GM12878 (cell line): Measurements from ENCODE around the gene TRDMT1. TPM values are rescaled to one million over a fixed set of nuclear protein-coding genes. Genes with fewer than 3 reads are reported as not detected.

Source experiments
- ATAC-seq: fragments of 200-7000 bp; cut with Tn5 transposase; 3 replicates; pipeline ENCODE4 v1.9.1; 2020; ENCODE audit warnings: mild to moderate bottlenecking, moderate library complexity
- BruUV-seq: library from RNA; stranded (reverse); fragments of 400-500 nt; replicated peaks from 2 replicates; lab custom pipeline; 2021; lab: Mats Ljungman, UMichigan
- CTCF ChIA-PET: fragments of 300-600 bp; sonication (Branson Sonifier 250); formaldehyde crosslinking; extraction: SDS; loops from one replicate; lab custom pipeline; 2021; ENCODE audit warnings: inconsistent platforms; lab: Yijun Ruan, JAX
- POLR2A ChIA-PET: fragments of 350-600 bp; formaldehyde crosslinking; extraction: SDS; loops from one replicate; lab custom pipeline; 2021; ENCODE audit warnings: inconsistent platforms; lab: Charles Lee
- RAD21 ChIA-PET: fragments of 300-600 bp; sonication (Branson Sonifier 250); formaldehyde crosslinking; loops from one replicate; lab custom pipeline; 2023; ENCODE audit warnings: antibody characterized with exemption; ENCODE audit not compliant: unreplicated experiment; lab: Charles Lee
- SMC1A ChIA-PET: fragments of 300-600 bp; sonication (Branson Sonifier 250); formaldehyde crosslinking; loops from one replicate; lab custom pipeline; 2023; ENCODE audit not compliant: unreplicated experiment, uncharacterized antibody; lab: Charles Lee
- DNase-seq: peaks from one replicate; pipeline ENCODE4 v3.0.0-alpha.2; 2011; ENCODE audit warnings: low read depth, low spot score
- FAIRE-seq: peaks from 3 replicates; lab custom pipeline; 2011; peaks lifted over from hg19 to GRCh38; lab: Jason Lieb, UNC
- H2AFZ ChIP-seq: 2 replicates; pipeline ENCODE4 v1.6.0; 2011; ENCODE audit warnings: low read depth, low read length, control low read depth; ENCODE audit not compliant: control insufficient read depth
- H3K27ac ChIP-seq: 2 replicates; pipeline ENCODE4 v1.5.1; 2011; ENCODE audit warnings: control low read depth; ENCODE audit not compliant: control insufficient read depth, insufficient read depth
- H3K27me3 ChIP-seq, 2 experiments: replicated peaks in 1 of 2; 2 replicates each; pipeline versions ENCODE4 v1.6.0 to v1.6.1; 2011; ENCODE audit warnings: low read length in 1 of 2; ENCODE audit not compliant: control insufficient read depth in 2 of 2, insufficient read depth in 2 of 2
- H3K36me3 ChIP-seq, 2 experiments: 2 replicates each; pipeline ENCODE4 v1.5.1; 2011; ENCODE audit warnings: low read length in 1 of 2; ENCODE audit not compliant: control insufficient read depth in 2 of 2, insufficient read depth in 2 of 2
- H3K4me1 ChIP-seq: 2 replicates; pipeline ENCODE4 v1.6.1; 2011; ENCODE audit warnings: mild to moderate bottlenecking, low read length, moderate library complexity, mixed read lengths; ENCODE audit not compliant: control insufficient read depth, insufficient read depth
- H3K4me2 ChIP-seq: 2 replicates; pipeline ENCODE4 v1.6.0; 2011; ENCODE audit warnings: control low read depth; ENCODE audit not compliant: control insufficient read depth, insufficient read depth
- H3K4me3 ChIP-seq: fragments of 200-600 bp; sonication (generic); 2 replicates; pipeline ENCODE4 v1.5.1; 2016
- H3K79me2 ChIP-seq: 2 replicates; pipeline ENCODE4 v1.6.0; 2011; ENCODE audit warnings: low read length; ENCODE audit not compliant: control insufficient read depth, insufficient read depth
- H3K9ac ChIP-seq: 2 replicates; pipeline ENCODE4 v1.8.0; 2011; ENCODE audit warnings: low read length, control low read depth, mixed read lengths; ENCODE audit not compliant: control insufficient read depth, insufficient read depth
- H3K9me3 ChIP-seq: replicated peaks from 3 replicates; pipeline ENCODE4 v1.5.1; 2011; ENCODE audit warnings: mild to moderate bottlenecking, low read length; ENCODE audit not compliant: control insufficient read depth, insufficient read depth
- H4K20me1 ChIP-seq: 2 replicates; pipeline ENCODE4 v1.6.0; 2011; ENCODE audit not compliant: control insufficient read depth, insufficient read depth
- CBFB ChIP-seq: IDR thresholded peaks from 2 replicates; pipeline ENCODE4 v1.6.1; 2016; ENCODE audit warnings: antibody characterized with exemption, low read depth
- DPF2 ChIP-seq: fragments of 450-650 bp; IDR thresholded peaks from 2 replicates; pipeline ENCODE4 v1.6.1; 2017; ENCODE audit warnings: mild to moderate bottlenecking
- HSF1 ChIP-seq: fragments of 150-350 bp; IDR thresholded peaks from 2 replicates; pipeline ENCODE4 v1.6.1; 2014; ENCODE audit warnings: mild to moderate bottlenecking, low read depth, low read length
- NR2C1 ChIP-seq: fragments of 450-650 bp; IDR thresholded peaks from 2 replicates; pipeline ENCODE4 v1.6.1; 2017; ENCODE audit warnings: antibody characterized with exemption, mild to moderate bottlenecking, moderate library complexity
- PKNOX1 ChIP-seq: fragments of 450-650 bp; IDR thresholded peaks from 2 replicates; pipeline ENCODE4 v1.6.1; 2016; ENCODE audit warnings: mild to moderate bottlenecking
- POLR2AphosphoS2 ChIP-seq: IDR thresholded peaks from 2 replicates; pipeline ENCODE4 v1.6.1; 2011; ENCODE audit warnings: low read depth, mild to moderate bottlenecking, low read length, improper control_type of control experiment, moderate library complexity
- SMAD1 ChIP-seq: fragments of 450-650 bp; IDR thresholded peaks from 2 replicates; pipeline ENCODE4 v1.6.1; 2018; ENCODE audit warnings: mild to moderate bottlenecking, low read depth; ENCODE audit not compliant: partially characterized antibody
- SREBF2 ChIP-seq: IDR thresholded peaks from 2 replicates; pipeline ENCODE4 v1.6.1; 2012; ENCODE audit warnings: mild to moderate bottlenecking, low read length
- STAT1 ChIP-seq: fragments of 450-650 bp; conservative IDR thresholded peaks from 2 replicates; pipeline ENCODE4 v1.6.1; 2014; ENCODE audit warnings: antibody characterized with exemption, mild to moderate bottlenecking
- TCF12 ChIP-seq: IDR thresholded peaks from 2 replicates; pipeline ENCODE4 v1.6.1; 2011; ENCODE audit warnings: low read depth, mild to moderate bottlenecking, low read length
- WGBS: methylation state at CpG from one replicate; pipeline ENCODE4 v1.1.6; 2016; ENCODE audit warnings: low lambda C conversion rate; ENCODE audit not compliant: insufficient replicate concordance, insufficient coverage; ENCODE audit errors: missing lambda C conversion rate; 5-methylcytosine and 5-hydroxymethylcytosine counted together
- in situ Hi-C: fragments of 300-500 bp; cut with MboI; formaldehyde crosslinking; loops from 9 replicates; pipeline ENCODE4 v1.14.3; 2018; ENCODE audit warnings: mixed read lengths
- intact Hi-C: fragments of 100-400 bp; cut with micrococcal nuclease; formaldehyde crosslinking; loops from one replicate; pipeline ENCODE4 v1.14.2; 2022; ENCODE audit not compliant: unreplicated experiment
- polyA plus RNA-seq, 11 experiments: library from polyadenylated mRNA; depleted of rRNA in 4 of 11; unstranded in 6 of 11; stranded (reverse) in 5 of 11; fragments of >200 nt; fragmentation: Nextera tagmentation in 4 of 11; fragmentation: Illumina TruSeq in 1 of 11; extraction: Ambion mirVana in 4 of 11; extraction: Trizol in 1 of 11; gene quantifications; 1 replicate in 1 of 11; 2 replicates in 10 of 11; pipeline versions ENCODE4 v1.2.1 to v1.2.3, GENCODE V29; 2011 to 2016; ENCODE audit warnings: inconsistent platforms in 2 of 11, missing spikeins in 2 of 11, low read depth in 1 of 11
- total RNA-seq, 4 experiments: library from RNA; depleted of rRNA in 3 of 4; stranded (reverse); fragments of >200 nt in 3 of 4; fragmentation: Illumina TruSeq in 1 of 4; extraction: Trizol in 1 of 4; gene quantifications; 2 replicates each; pipeline versions ENCODE4 v1.2.1 to v1.2.3, GENCODE V29; 2013 to 2021

The TRDMT1 gene
- total and polyA plus RNA-seq, 10 of the 15 experiments (the other 5 are each of a cell fraction or from before 2014, with no cell fraction given), result 2.3 to 9.7 (median 4.6) TPM

- TF ChIP-seq PKNOX1 (no peak), CBFB (no peak), STAT1 (no peak)
Measured at GRCh38 chr10:17241611-17242333, 40.3 kb upstream of the TRDMT1 start (continued).

- H2AFZ ChIP-seq, result no peak overlapping the region
- FAIRE-seq, result no peak
- H3K36me3 ChIP-seq, result no peaks in the 10 kb centered on the region; a peak in 1 of 4 replicates
- BruUV-seq, result no TSS peak
- no peaks in the 10 kb centered on the region for H3K4me1 ChIP-seq
- H3K9me3 ChIP-seq, result no peaks in the 10 kb centered on the region
- intact Hi-C loops (no loop called here), in situ Hi-C loops (no loop called here)
- DNase-seq, result no peak
- ChIA-PET SMC1A (no interaction called here), POLR2A (no interaction called here), RAD21 (no interaction called here), CTCF (no interaction called here)
- H4K20me1 ChIP-seq, result no peaks in the 10 kb centered on the region
- no peak overlapping the region for H3K4me2 ChIP-seq
- TF ChIP-seq DPF2 (no peak), SREBF2 (no peak), SMAD1 (no peak), NR2C1 (no peak), POLR2AphosphoS2 (no peak), HSF1 (no peak), TCF12 (no peak)
- H3K9ac ChIP-seq, result no peak overlapping the region
- H3K79me2 ChIP-seq, result no peaks in the 10 kb centered on the region
- WGBS, result 80% methylated on average over 4 of the region's 4 CpGs
- H3K27ac ChIP-seq, result no peak overlapping the region
- ATAC-seq, result no peak
- H3K27me3 ChIP-seq, result no peaks in the 10 kb centered on the region; a peak in 1 of 4 replicates
- no peak overlapping the region for H3K4me3 ChIP-seq
Measured at GRCh38 chr10:17240616-17241015, 39.1 kb upstream of the TRDMT1 start.
